Esophagus muscularis mucosa (tissue), 4 donors: ENCODE data around the gene TFRC. TPM values are rescaled to one million over a fixed set of nuclear protein-coding genes. Genes with fewer than 3 reads are reported as not detected.

Experiments used
- DNase-seq: peaks from one replicate; pipeline ENCODE4 v3.0.0-alpha.2; 2017; ENCODE audit errors: extremely low spot score
- H3K27ac ChIP-seq, 4 donors: fragments of 200-600 bp; sonication (generic); replicated peaks in 1 of 4; 1 replicate in 3 of 4; 2 replicates in 1 of 4; pipeline ENCODE4 v1.5.1; 2016 to 2019; ENCODE audit warnings: mild to moderate bottlenecking in 1 of 4
- H3K27me3 ChIP-seq, 4 donors: fragments of 200-600 bp; sonication (generic); one replicate each; pipeline versions ENCODE4 v1.5.1 to v1.6.0; 2016 to 2019
- H3K36me3 ChIP-seq, 4 donors: fragments of 200-600 bp; sonication (generic); one replicate each; pipeline ENCODE4 v1.5.1; 2016 to 2019
- H3K4me1 ChIP-seq, 4 donors: fragments of 200-600 bp; sonication (generic); one replicate each; pipeline ENCODE4 v1.5.1; 2016 to 2019
- H3K4me3 ChIP-seq, 4 donors: fragments of 200-600 bp; sonication (generic); 1 replicate in 2 of 4; 2 replicates in 2 of 4; pipeline ENCODE4 v1.5.1; 2016 to 2019; ENCODE audit warnings: mild to moderate bottlenecking in 4 of 4, moderate library complexity in 1 of 4
- H3K9me3 ChIP-seq, 4 donors: fragments of 200-600 bp; sonication (generic); 1 replicate in 3 of 4; 2 replicates in 1 of 4; pipeline ENCODE4 v1.5.1; 2016 to 2019
- EP300 ChIP-seq: sonication (generic); formaldehyde crosslinking; IDR thresholded peaks from one replicate; pipeline ENCODE4 v1.6.1; 2017; ENCODE audit warnings: antibody characterized with exemption
- POLR2A ChIP-seq: fragments of 450-650 bp; IDR thresholded peaks from one replicate; pipeline ENCODE4 v1.6.1; 2017; ENCODE audit warnings: antibody characterized with exemption, moderate library complexity, mild to moderate bottlenecking, low read depth
- POLR2AphosphoS5 ChIP-seq, 2 donors: sonication (generic); formaldehyde crosslinking; IDR thresholded peaks; one replicate each; pipeline ENCODE4 v1.6.1; 2017; ENCODE audit warnings: antibody characterized with exemption in 2 of 2
- WGBS: methylation state at CpG from one replicate; pipeline ENCODE4 v1.1.5; 2018; 5-methylcytosine and 5-hydroxymethylcytosine counted together
- intact Hi-C: fragments of 100-400 bp; cut with DNase I; formaldehyde crosslinking; loops from one replicate; pipeline ENCODE4 v1.15.1; 2023
- total RNA-seq, 4 donors: library from RNA; depleted of rRNA; stranded (reverse); fragments of >200 nt; gene quantifications; one replicate each; pipeline versions ENCODE4 v1.1.0 to v1.2.1, GENCODE V29; 2016
- TF ChIP-seq, protein P1 (sequence below), 3 experiments: fragments of 200-600 bp in 2 of 3; fragments of 450-650 bp in 1 of 3; sonication (generic) in 2 of 3; IDR thresholded peaks; one replicate each; pipeline ENCODE4 v1.5.1; 2017 to 2019; ENCODE audit warnings: antibody characterized with exemption in 3 of 3, mild to moderate bottlenecking in 2 of 3, moderate library complexity in 1 of 3

TFRC gene
- total RNA-seq, 4 donors from 2014 or later: 47.5 to 81.3 (median 57.7) TPM

DNA sequence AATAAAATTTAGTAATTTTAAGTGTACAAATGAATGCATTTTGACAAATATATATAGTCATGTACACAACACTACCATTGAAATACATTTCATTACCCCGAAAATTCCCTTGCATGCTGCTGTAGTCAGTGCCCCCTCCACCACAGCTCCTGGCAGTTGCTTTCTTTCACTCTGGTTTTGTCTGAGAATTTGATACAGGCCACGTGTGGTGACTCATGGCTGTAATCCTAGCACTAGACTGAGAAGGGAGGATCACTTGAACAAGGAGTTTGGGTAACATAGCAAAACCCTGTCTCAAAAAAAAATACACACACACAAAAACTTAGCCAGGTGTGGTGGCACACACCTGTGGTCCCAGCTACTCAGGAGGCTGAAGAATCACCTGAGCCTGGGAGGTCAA, 65.4 kb downstream of the TFRC start:
- no peak overlapping the region for H3K27ac ChIP-seq
- no peaks in the 10 kb centered on the region for H3K36me3 ChIP-seq
- H3K27me3 ChIP-seq: no peaks in the 10 kb centered on the region
- DNase-seq: no peak
- peaks cover 0 to 15% (median 9%) of the 10 kb centered on the region in 4 donors for H3K4me1 ChIP-seq
- H3K4me3 ChIP-seq: no peak overlapping the region
- WGBS: 60% methylated on average over 2 of the region's 2 CpGs
- TF ChIP-seq POLR2A (no peak), EP300 (no peak), POLR2AphosphoS5 (IDR thresholded peaks at IDR 0.05) (no peak)
- TF ChIP-seq, protein P1, sequence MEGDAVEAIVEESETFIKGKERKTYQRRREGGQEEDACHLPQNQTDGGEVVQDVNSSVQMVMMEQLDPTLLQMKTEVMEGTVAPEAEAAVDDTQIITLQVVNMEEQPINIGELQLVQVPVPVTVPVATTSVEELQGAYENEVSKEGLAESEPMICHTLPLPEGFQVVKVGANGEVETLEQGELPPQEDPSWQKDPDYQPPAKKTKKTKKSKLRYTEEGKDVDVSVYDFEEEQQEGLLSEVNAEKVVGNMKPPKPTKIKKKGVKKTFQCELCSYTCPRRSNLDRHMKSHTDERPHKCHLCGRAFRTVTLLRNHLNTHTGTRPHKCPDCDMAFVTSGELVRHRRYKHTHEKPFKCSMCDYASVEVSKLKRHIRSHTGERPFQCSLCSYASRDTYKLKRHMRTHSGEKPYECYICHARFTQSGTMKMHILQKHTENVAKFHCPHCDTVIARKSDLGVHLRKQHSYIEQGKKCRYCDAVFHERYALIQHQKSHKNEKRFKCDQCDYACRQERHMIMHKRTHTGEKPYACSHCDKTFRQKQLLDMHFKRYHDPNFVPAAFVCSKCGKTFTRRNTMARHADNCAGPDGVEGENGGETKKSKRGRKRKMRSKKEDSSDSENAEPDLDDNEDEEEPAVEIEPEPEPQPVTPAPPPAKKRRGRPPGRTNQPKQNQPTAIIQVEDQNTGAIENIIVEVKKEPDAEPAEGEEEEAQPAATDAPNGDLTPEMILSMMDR (IDR thresholded peaks at IDR 0.05): no peak
- no peaks in the 10 kb centered on the region for H3K9me3 ChIP-seq
- intact Hi-C loops: no loop called here

DNA sequence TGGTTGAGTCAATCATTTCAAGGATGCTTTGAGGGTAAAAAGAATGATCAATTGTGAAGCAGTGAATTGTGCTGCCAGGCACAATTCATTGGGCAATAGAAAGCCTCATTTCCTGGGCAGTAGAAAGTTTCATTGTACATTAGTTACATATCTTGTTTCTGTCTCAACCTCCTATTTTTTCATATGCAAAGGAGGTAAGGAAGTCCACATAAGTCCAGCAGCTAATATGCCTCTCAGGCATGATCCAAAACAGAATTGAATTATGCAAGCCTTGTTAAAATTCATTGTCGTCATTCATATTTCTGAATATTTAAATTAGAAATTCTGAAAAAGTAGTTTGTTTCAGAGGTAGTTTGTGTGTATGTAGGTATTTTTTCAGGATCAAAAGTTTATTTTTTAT, 65.8 kb downstream of the TFRC start:
- H3K9me3 ChIP-seq: no peaks in the 10 kb centered on the region
- no peak for DNase-seq
- WGBS: 96% methylated on average over 1 of the region's 1 CpG
- intact Hi-C loops: no loop called here
- TF ChIP-seq POLR2AphosphoS5 (IDR thresholded peaks at IDR 0.05) (no peak), POLR2A (no peak), EP300 (no peak)
- TF ChIP-seq, protein P1 (IDR thresholded peaks at IDR 0.05): no peak
- no peaks in the 10 kb centered on the region for H3K27me3 ChIP-seq
- no peak overlapping the region for H3K27ac ChIP-seq
- H3K36me3 ChIP-seq: no peaks in the 10 kb centered on the region
- no peak overlapping the region for H3K4me3 ChIP-seq
- H3K4me1 ChIP-seq: peaks cover 0 to 15% (median 9%) of the 10 kb centered on the region in 4 donors

DNA sequence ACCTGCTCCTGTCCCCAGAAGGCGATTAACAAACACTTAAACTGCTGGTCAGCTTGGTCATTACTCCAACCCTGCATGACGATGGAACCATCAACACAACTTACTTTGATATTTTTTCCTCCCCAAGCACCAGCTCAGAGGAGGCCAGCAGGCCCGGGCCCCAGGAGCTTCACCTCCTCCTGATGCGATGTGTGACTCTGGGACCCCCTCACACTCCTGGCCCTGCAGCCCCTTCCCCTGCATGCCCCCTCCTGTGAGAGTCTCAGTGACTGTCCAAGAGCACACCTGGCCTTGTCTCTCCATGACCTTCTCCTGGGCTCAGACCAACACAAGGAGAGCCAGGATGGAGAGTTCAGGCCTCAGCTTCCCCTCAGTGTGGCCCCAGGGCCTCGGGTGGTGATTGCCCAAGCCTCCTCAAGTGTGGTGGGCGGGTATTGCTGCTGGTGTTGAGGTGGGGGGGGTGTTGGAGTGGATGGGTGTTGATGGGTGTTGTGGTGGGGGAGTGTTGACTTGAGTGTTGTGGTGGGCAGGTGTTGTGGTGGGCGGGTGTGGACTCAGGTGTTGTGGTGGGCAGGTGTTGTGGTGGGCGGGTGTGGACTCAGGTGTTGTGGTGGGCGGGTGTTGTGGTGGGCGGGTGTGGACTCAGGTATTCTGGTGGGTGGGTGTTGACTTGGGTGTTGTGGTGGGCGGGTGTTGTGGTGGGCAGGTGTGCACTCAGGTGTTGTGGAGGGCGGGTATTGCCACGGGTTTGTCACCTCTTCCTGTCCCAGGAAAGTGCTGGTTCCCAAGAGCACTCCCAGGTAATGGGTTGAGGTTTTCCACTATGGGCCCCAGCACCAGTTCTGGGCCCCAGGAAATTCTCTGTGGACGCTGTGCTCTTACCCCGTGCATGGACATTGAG, 68.1 kb downstream of the TFRC start:
- Histone ChIP-seq H3K27ac (no peak overlapping the region), H3K27me3 (peaks cover 0 to 6% (median 0%) of the 10 kb centered on the region in 4 donors), H3K36me3 (no peaks in the 10 kb centered on the region), H3K9me3 (no peaks in the 10 kb centered on the region), H3K4me3 (no peak overlapping the region), H3K4me1 (peaks cover 0 to 3% (median 0%) of the 10 kb centered on the region in 4 donors)
- no peak for TF ChIP-seq POLR2A
- TF ChIP-seq, protein P1 (IDR thresholded peaks at IDR 0.05): no peak
- no peak for TF ChIP-seq EP300
- TF ChIP-seq POLR2AphosphoS5 (IDR thresholded peaks at IDR 0.05): no peak
- intact Hi-C loops: no loop called here
- DNase-seq: no peak
- 87% methylated on average over 12 of the region's 15 CpGs for WGBS

DNA sequence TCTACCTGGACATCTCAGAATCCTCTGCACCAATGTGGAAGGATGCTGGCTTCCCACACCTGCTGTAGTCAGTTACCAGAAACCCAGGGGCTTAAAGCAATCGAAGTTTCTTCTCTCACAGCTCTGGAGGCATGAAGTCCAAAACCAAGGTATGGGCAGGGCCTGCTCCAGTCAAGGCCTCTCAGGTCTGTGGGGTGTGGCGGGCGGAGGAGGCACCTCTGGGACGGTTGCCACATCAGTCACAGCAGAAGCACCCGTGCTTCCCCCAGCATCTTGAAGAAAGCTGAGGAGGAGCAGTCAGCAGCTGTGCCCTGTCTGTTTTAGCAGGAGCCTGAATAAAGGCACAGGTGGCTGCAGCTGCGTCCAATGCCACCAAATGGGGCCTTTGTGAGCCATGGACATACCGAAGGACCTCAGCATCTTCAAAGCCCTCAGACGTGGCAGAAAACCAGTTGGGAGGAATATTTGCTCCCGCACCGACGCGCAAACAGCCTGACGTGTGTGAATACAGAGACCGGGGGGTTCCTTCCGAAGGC, 68.9 kb downstream of the TFRC start:
- Histone ChIP-seq H3K36me3 (no peaks in the 10 kb centered on the region), H3K9me3 (no peaks in the 10 kb centered on the region), H3K4me1 (no peaks in the 10 kb centered on the region), H3K27ac (no peak overlapping the region), H3K4me3 (no peak overlapping the region), H3K27me3 (peaks cover 0 to 12% (median 0%) of the 10 kb centered on the region in 4 donors)
- TF ChIP-seq, protein P1 (IDR thresholded peaks at IDR 0.05): no peak
- no peak for TF ChIP-seq EP300
- TF ChIP-seq POLR2AphosphoS5 (IDR thresholded peaks at IDR 0.05): no peak
- WGBS: 84% methylated on average over 13 of the region's 15 CpGs
- intact Hi-C loops: no loop called here
- no peak for DNase-seq
